Mesendoderm (in vitro differentiated cells): ENCODE data around the gene SERPINB12.

Experiments
- DNase-seq: peaks from one replicate; pipeline ENCODE4 v3.0.0; 2013
- H2AK5ac ChIP-seq: 2 replicates; pipeline ENCODE4 v1.6.1; 2013; ENCODE audit warnings: low read length, inconsistent platforms
- H2BK120ac ChIP-seq: 2 replicates; pipeline ENCODE4 v1.6.1; 2013; ENCODE audit warnings: low read depth, mild to moderate bottlenecking, low read length, moderate library complexity, mixed read lengths
- H2BK15ac ChIP-seq: replicated peaks from 2 replicates; pipeline ENCODE4 v1.6.1; 2013; ENCODE audit warnings: low read depth, mild to moderate bottlenecking, moderate library complexity
- H2BK5ac ChIP-seq: 2 replicates; pipeline ENCODE4 v1.6.1; 2013; ENCODE audit warnings: low read length, inconsistent platforms
- H3K18ac ChIP-seq: 2 replicates; pipeline ENCODE4 v1.6.1; 2013; ENCODE audit warnings: mild to moderate bottlenecking, low read length, mixed read lengths
- H3K23ac ChIP-seq: one replicate; pipeline ENCODE4 v1.6.1; 2013; ENCODE audit warnings: low read length
- H3K27ac ChIP-seq: 2 replicates; pipeline ENCODE4 v1.5.1; 2013; ENCODE audit warnings: low read depth, mild to moderate bottlenecking, inconsistent platforms, low read length, moderate library complexity
- H3K27me3 ChIP-seq: 2 replicates; pipeline ENCODE4 v1.6.1; 2013; ENCODE audit warnings: low read length, control low read depth, mild to moderate bottlenecking, inconsistent platforms; ENCODE audit not compliant: insufficient read depth, poor library complexity
- H3K36me3 ChIP-seq: 2 replicates; pipeline ENCODE4 v1.6.1; 2013; ENCODE audit warnings: low read length, inconsistent platforms; ENCODE audit not compliant: control insufficient read depth, insufficient read depth
- H3K4ac ChIP-seq: one replicate; pipeline ENCODE4 v1.6.1; 2013; ENCODE audit warnings: low read depth, mild to moderate bottlenecking, low read length, moderate library complexity
- H3K4me1 ChIP-seq: 2 replicates; pipeline ENCODE4 v1.6.1; 2013; ENCODE audit warnings: low read depth, low read length, inconsistent platforms; ENCODE audit not compliant: control insufficient read depth
- H3K4me2 ChIP-seq: 2 replicates; pipeline ENCODE4 v1.6.1; 2013; ENCODE audit warnings: low read length
- H3K4me3 ChIP-seq: 2 replicates; pipeline ENCODE4 v1.5.1; 2013; ENCODE audit warnings: mild to moderate bottlenecking, low read length
- H3K56ac ChIP-seq: one replicate; pipeline ENCODE4 v1.6.1; 2013; ENCODE audit warnings: low read length
- H3K79me1 ChIP-seq: 2 replicates; pipeline ENCODE4 v1.6.1; 2013; ENCODE audit warnings: low read length, inconsistent platforms
- H3K79me2 ChIP-seq: 2 replicates; pipeline ENCODE4 v1.6.1; 2013; ENCODE audit warnings: mild to moderate bottlenecking, low read length; ENCODE audit not compliant: control insufficient read depth, insufficient read depth
- H3K9ac ChIP-seq: 2 replicates; pipeline ENCODE4 v1.6.1; 2013; ENCODE audit warnings: low read length, inconsistent platforms
- H4K5ac ChIP-seq: one replicate; pipeline ENCODE4 v1.6.1; 2013; ENCODE audit warnings: low read length
- H4K8ac ChIP-seq: one replicate; pipeline ENCODE4 v1.6.1; 2013; ENCODE audit warnings: low read depth, mild to moderate bottlenecking, control low read depth, low read length, moderate library complexity
- WGBS: extraction: QIAGEN DNeasy Blood & Tissue Kit; methylation state at CpG from one replicate; pipeline ENCODE4 v1.1.7; 2013; ENCODE audit warnings: low lambda C conversion rate, missing lambda C conversion rate; ENCODE audit not compliant: insufficient coverage; ENCODE audit errors: extremely low coverage; 5-methylcytosine and 5-hydroxymethylcytosine counted together

SERPINB12 gene

GRCh38 chr18:63520053-63520685 lies 22.0 kb upstream of the SERPINB12 start:
- no peak overlapping the region for H3K4me3 ChIP-seq
- H2AK5ac ChIP-seq = no peak overlapping the region
- H3K18ac ChIP-seq = no peak overlapping the region
- H3K56ac ChIP-seq = no peak overlapping the region
- no peak overlapping the region for H2BK15ac ChIP-seq
- no peak overlapping the region for H3K23ac ChIP-seq
- H3K4me2 ChIP-seq = no peak overlapping the region
- H2BK5ac ChIP-seq = no peak overlapping the region
- no peak overlapping the region for H2BK120ac ChIP-seq
- H3K27ac ChIP-seq = no peak overlapping the region
- H3K9ac ChIP-seq = no peak overlapping the region
- no peaks in the 10 kb centered on the region for H3K36me3 ChIP-seq
- no peak overlapping the region for H3K4ac ChIP-seq
- H3K4me1 ChIP-seq = no peaks in the 10 kb centered on the region
- H3K27me3 ChIP-seq = no peaks in the 10 kb centered on the region
- no CpG with 5 or more reads among the region's 3 CpGs for WGBS
- no peaks in the 10 kb centered on the region for H3K79me2 ChIP-seq
- H4K5ac ChIP-seq = no peak overlapping the region
- H3K79me1 ChIP-seq = no peaks in the 10 kb centered on the region
- H4K8ac ChIP-seq = no peak overlapping the region
- DNase-seq = no peak

DNA sequence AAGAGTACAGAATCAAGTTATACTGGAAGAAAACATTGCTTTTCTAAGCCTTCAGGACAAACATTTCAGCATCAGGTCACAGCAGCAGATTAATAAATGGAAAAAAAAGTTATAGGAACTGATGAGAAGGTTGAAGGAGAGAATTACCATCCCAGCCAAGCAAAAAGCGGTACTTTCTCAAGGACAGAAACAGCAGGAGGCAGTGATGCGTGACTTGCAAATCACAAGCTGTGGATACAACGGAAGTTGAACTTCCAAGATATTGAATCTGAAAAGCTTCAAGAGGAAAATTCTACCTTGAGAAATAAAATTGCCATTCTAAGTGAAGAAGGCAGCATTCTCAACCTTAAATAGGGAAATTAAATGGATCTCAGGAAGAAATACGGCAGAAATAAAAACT lies 18.5 kb upstream of the SERPINB12 start:
- H4K8ac ChIP-seq = no peak overlapping the region
- no peak overlapping the region for H3K4me3 ChIP-seq
- H2BK5ac ChIP-seq = no peak overlapping the region
- H3K23ac ChIP-seq = no peak overlapping the region
- no peaks in the 10 kb centered on the region for H3K27me3 ChIP-seq
- H3K79me2 ChIP-seq = no peaks in the 10 kb centered on the region
- H3K4me2 ChIP-seq = no peak overlapping the region
- no peaks in the 10 kb centered on the region for H3K79me1 ChIP-seq
- H2BK15ac ChIP-seq = no peak overlapping the region
- peak; percentile 30 for DNase-seq
- H2AK5ac ChIP-seq = no peak overlapping the region
- no peak overlapping the region for H3K4ac ChIP-seq
- no peak overlapping the region for H3K27ac ChIP-seq
- H3K4me1 ChIP-seq = no peaks in the 10 kb centered on the region
- no peaks in the 10 kb centered on the region for H3K36me3 ChIP-seq
- H4K5ac ChIP-seq = no peak overlapping the region
- no peak overlapping the region for H3K56ac ChIP-seq
- H3K18ac ChIP-seq = no peak overlapping the region
- no peak overlapping the region for H3K9ac ChIP-seq
- WGBS = no CpG with 5 or more reads among the region's 4 CpGs
- H2BK120ac ChIP-seq = no peak overlapping the region

DNA sequence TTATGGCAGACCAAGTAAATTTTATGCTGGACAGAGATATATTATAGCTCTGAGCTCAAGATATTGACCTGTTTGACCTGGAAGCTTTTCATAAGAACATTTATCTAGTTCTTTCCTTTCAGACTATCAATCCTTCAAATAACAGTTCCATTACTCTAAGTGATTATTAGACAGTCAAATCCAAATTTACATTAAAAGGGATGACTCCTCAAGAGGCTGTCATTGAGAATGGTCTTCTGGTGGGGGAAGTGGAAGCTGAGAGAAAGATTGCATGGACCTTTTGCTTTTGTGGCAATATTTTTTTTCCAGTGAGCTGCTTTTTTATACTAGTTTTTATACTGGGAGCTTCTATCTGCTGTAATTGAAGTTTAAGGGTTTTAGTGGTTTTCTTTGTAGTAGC lies 14.9 kb upstream of the SERPINB12 start:
- Histone ChIP-seq H2AK5ac (no peak overlapping the region), H3K23ac (no peak overlapping the region), H3K36me3 (no peaks in the 10 kb centered on the region), H3K4me2 (no peak overlapping the region), H2BK5ac (no peak overlapping the region), H2BK120ac (no peak overlapping the region), H3K4me1 (no peaks in the 10 kb centered on the region), H3K4me3 (no peak overlapping the region), H4K5ac (no peak overlapping the region), H2BK15ac (no peak overlapping the region), H3K79me1 (no peaks in the 10 kb centered on the region), H3K79me2 (no peaks in the 10 kb centered on the region), H3K56ac (no peak overlapping the region), H3K4ac (no peak overlapping the region), H3K27ac (no peak overlapping the region), H4K8ac (no peak overlapping the region), H3K18ac (no peak overlapping the region), H3K27me3 (no peaks in the 10 kb centered on the region), H3K9ac (no peak overlapping the region)
- no peak for DNase-seq

DNA sequence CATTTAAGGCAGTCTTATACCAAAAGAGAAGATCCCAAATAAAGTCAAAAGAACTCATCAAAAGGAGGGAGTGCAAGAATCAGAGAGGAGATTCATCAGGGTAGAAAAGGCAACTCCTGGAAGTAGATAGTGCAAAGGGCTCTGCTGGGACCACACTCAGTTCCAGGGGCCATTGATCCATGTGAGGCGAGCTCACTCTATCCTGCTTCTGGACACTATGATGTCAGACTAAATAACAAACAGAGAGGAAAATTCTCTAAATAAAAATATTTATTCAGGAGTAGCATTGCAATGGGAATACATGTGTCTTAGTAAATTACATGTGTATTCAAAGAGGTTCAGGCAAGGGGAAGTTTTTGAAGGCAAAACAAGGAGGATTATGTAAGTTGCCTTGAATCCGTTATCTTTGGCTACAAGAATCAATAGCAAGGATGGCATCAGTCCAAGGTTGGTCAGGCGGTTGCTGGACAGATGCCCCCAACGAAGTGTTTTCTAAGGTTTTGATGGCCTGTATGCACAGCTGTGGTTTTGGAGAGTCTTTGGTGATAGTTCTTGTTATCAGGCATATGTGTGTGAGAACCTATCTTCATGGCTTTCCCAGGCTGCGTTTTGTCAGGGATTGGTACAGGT lies 13.2 kb upstream of the SERPINB12 start:
- Histone ChIP-seq H3K23ac (no peak overlapping the region), H2BK120ac (no peak overlapping the region), H3K79me2 (no peaks in the 10 kb centered on the region), H3K36me3 (no peaks in the 10 kb centered on the region), H3K4me1 (no peaks in the 10 kb centered on the region), H3K18ac (no peak overlapping the region), H3K4ac (no peak overlapping the region), H3K27ac (no peak overlapping the region), H4K8ac (no peak overlapping the region), H2AK5ac (no peak overlapping the region), H3K27me3 (no peaks in the 10 kb centered on the region), H3K4me2 (no peak overlapping the region), H3K56ac (no peak overlapping the region), H4K5ac (no peak overlapping the region), H3K9ac (no peak overlapping the region), H3K79me1 (no peaks in the 10 kb centered on the region), H2BK15ac (no peak overlapping the region), H2BK5ac (no peak overlapping the region), H3K4me3 (no peak overlapping the region)
- WGBS = no CpG with 5 or more reads among the region's 5 CpGs
- no peak for DNase-seq

GRCh38 chr18:63532471-63532870 lies 9.7 kb upstream of the SERPINB12 start:
- no peak overlapping the region for H2BK120ac ChIP-seq
- no peak overlapping the region for H4K8ac ChIP-seq
- H3K79me2 ChIP-seq = no peaks in the 10 kb centered on the region
- no peak overlapping the region for H3K27ac ChIP-seq
- DNase-seq = no peak
- no peak overlapping the region for H3K9ac ChIP-seq
- H3K4me1 ChIP-seq = no peaks in the 10 kb centered on the region
- H3K18ac ChIP-seq = no peak overlapping the region
- H3K23ac ChIP-seq = no peak overlapping the region
- H3K27me3 ChIP-seq = no peaks in the 10 kb centered on the region
- no peak overlapping the region for H3K4me3 ChIP-seq
- no peak overlapping the region for H3K4ac ChIP-seq
- no peak overlapping the region for H3K56ac ChIP-seq
- no peak overlapping the region for H4K5ac ChIP-seq
- H3K4me2 ChIP-seq = no peak overlapping the region
- WGBS = no CpG with 5 or more reads among the region's 2 CpGs
- H3K36me3 ChIP-seq = no peaks in the 10 kb centered on the region
- no peaks in the 10 kb centered on the region for H3K79me1 ChIP-seq
- no peak overlapping the region for H2AK5ac ChIP-seq
- no peak overlapping the region for H2BK5ac ChIP-seq
- no peak overlapping the region for H2BK15ac ChIP-seq

- no peaks in the 10 kb centered on the region for H3K79me2 ChIP-seq
- DNase-seq = no peak
- no CpG with 5 or more reads among the region's 4 CpGs for WGBS
- H2BK15ac ChIP-seq = no peak overlapping the region
- no peak overlapping the region for H2BK120ac ChIP-seq
- H2AK5ac ChIP-seq = no peak overlapping the region
- no peak overlapping the region for H3K23ac ChIP-seq
- H3K79me1 ChIP-seq = no peaks in the 10 kb centered on the region
- no peaks in the 10 kb centered on the region for H3K36me3 ChIP-seq
- no peak overlapping the region for H3K27ac ChIP-seq
- H3K4ac ChIP-seq = no peak overlapping the region
- no peak overlapping the region for H3K4me2 ChIP-seq
- H3K27me3 ChIP-seq = no peaks in the 10 kb centered on the region
- H3K4me1 ChIP-seq = no peaks in the 10 kb centered on the region
- no peak overlapping the region for H4K5ac ChIP-seq
- no peak overlapping the region for H2BK5ac ChIP-seq
- H3K18ac ChIP-seq = no peak overlapping the region
- H3K4me3 ChIP-seq = no peak overlapping the region
- H3K56ac ChIP-seq = no peak overlapping the region
- no peak overlapping the region for H4K8ac ChIP-seq
- H3K9ac ChIP-seq = no peak overlapping the region
Observed at GRCh38 chr18:63534615-63535014, 7.6 kb upstream of the SERPINB12 start.
